Measurements from ENCODE around the gene FZD1.

DNA sequence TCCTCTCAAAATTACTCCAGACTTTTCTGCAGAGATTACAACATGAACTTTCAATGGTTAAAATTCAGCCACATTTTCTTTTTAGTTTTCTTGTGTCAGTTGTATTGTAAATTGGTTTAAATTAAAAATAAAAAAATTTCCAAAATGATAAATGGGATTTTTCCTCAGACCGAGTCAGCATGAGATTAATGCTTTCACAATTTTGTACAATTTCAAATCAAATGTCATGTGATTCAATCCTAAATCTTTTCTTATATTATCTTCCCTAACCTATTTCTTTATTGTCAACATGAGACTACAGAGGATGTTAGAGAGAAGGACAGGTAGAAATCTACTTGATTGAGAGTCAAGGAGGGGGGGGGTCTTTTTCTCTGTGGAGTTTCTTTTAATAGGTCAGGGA is 33.7 kb downstream of the FZD1 start:
- TF ChIP-seq, protein P1, sequence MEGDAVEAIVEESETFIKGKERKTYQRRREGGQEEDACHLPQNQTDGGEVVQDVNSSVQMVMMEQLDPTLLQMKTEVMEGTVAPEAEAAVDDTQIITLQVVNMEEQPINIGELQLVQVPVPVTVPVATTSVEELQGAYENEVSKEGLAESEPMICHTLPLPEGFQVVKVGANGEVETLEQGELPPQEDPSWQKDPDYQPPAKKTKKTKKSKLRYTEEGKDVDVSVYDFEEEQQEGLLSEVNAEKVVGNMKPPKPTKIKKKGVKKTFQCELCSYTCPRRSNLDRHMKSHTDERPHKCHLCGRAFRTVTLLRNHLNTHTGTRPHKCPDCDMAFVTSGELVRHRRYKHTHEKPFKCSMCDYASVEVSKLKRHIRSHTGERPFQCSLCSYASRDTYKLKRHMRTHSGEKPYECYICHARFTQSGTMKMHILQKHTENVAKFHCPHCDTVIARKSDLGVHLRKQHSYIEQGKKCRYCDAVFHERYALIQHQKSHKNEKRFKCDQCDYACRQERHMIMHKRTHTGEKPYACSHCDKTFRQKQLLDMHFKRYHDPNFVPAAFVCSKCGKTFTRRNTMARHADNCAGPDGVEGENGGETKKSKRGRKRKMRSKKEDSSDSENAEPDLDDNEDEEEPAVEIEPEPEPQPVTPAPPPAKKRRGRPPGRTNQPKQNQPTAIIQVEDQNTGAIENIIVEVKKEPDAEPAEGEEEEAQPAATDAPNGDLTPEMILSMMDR (IDR thresholded peaks at IDR 0.05 in 2 of 3, conservative IDR thresholded peaks at IDR 0.05 in 1 of 3; ENCODE audit: borderline replicate concordance in 1 of 3, insufficient read depth in 1 of 3, low read depth in 2 of 3, low read length in 2 of 3), result no peak
- TF ChIP-seq, protein P2, sequence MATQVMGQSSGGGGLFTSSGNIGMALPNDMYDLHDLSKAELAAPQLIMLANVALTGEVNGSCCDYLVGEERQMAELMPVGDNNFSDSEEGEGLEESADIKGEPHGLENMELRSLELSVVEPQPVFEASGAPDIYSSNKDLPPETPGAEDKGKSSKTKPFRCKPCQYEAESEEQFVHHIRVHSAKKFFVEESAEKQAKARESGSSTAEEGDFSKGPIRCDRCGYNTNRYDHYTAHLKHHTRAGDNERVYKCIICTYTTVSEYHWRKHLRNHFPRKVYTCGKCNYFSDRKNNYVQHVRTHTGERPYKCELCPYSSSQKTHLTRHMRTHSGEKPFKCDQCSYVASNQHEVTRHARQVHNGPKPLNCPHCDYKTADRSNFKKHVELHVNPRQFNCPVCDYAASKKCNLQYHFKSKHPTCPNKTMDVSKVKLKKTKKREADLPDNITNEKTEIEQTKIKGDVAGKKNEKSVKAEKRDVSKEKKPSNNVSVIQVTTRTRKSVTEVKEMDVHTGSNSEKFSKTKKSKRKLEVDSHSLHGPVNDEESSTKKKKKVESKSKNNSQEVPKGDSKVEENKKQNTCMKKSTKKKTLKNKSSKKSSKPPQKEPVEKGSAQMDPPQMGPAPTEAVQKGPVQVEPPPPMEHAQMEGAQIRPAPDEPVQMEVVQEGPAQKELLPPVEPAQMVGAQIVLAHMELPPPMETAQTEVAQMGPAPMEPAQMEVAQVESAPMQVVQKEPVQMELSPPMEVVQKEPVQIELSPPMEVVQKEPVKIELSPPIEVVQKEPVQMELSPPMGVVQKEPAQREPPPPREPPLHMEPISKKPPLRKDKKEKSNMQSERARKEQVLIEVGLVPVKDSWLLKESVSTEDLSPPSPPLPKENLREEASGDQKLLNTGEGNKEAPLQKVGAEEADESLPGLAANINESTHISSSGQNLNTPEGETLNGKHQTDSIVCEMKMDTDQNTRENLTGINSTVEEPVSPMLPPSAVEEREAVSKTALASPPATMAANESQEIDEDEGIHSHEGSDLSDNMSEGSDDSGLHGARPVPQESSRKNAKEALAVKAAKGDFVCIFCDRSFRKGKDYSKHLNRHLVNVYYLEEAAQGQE (IDR thresholded peaks at IDR 0.05; ENCODE audit: low read depth), result no peak
- TF ChIP-seq POLR2A (IDR thresholded peaks at IDR 0.05; ENCODE audit: borderline replicate concordance, extremely low read depth, insufficient read depth, insufficient read length), result no peak
- TF ChIP-seq SP1 (IDR thresholded peaks at IDR 0.05; ENCODE audit: low read depth), result no peak
- no peak for TF ChIP-seq CEBPB (IDR thresholded peaks at IDR 0.05; ENCODE audit: low read depth)
- no peak for TF ChIP-seq POLR2AphosphoS5 (IDR thresholded peaks at IDR 0.05; ENCODE audit: low read depth, low read length)
- no peak for TF ChIP-seq JUND (IDR thresholded peaks at IDR 0.05)
- no peak for TF ChIP-seq EZH2 (IDR thresholded peaks at IDR 0.05)
- TF ChIP-seq EZH2phosphoT487 (IDR thresholded peaks at IDR 0.05; ENCODE audit: borderline replicate concordance), result no peak
- TF ChIP-seq ZFX (IDR thresholded peaks at IDR 0.05), result no peak
